Endothelial cell (in vitro differentiated cells): ENCODE measurements around the gene PLK5. TPM values are rescaled to one million over a fixed set of nuclear protein-coding genes. Genes with fewer than 3 reads are reported as not detected.

Experiments
- DNase-seq: peaks from one replicate; pipeline ENCODE4 v3.0.0; 2021; ENCODE audit warnings: low spot score
- H3K27ac Mint-ChIP-seq: one replicate; pipeline ENCODE4 v1.8.0; 2021; ENCODE audit warnings: mixed read lengths, inconsistent platforms; ENCODE audit not compliant: unreplicated experiment
- H3K27me3 Mint-ChIP-seq: one replicate; pipeline ENCODE4 v1.8.0; 2021; ENCODE audit warnings: mild to moderate bottlenecking, moderate library complexity, mixed read lengths, inconsistent platforms; ENCODE audit not compliant: unreplicated experiment
- H3K36me3 Mint-ChIP-seq: one replicate; pipeline ENCODE4 v1.8.0; 2021; ENCODE audit warnings: mild to moderate bottlenecking, low read depth, mixed read lengths, inconsistent platforms; ENCODE audit not compliant: unreplicated experiment
- H3K4me1 Mint-ChIP-seq: one replicate; pipeline ENCODE4 v1.8.0; 2021; ENCODE audit warnings: mild to moderate bottlenecking, mixed read lengths, inconsistent platforms; ENCODE audit not compliant: unreplicated experiment
- H3K4me3 Mint-ChIP-seq: one replicate; pipeline ENCODE4 v1.8.0; 2021; ENCODE audit warnings: mild to moderate bottlenecking, mixed read lengths, inconsistent platforms; ENCODE audit not compliant: unreplicated experiment
- H3K9me3 Mint-ChIP-seq: one replicate; pipeline ENCODE4 v1.8.0; 2021; ENCODE audit warnings: mixed read lengths, inconsistent platforms; ENCODE audit not compliant: unreplicated experiment
- CTCF ChIP-seq: fragments of 200-600 bp; sonication (generic); IDR thresholded peaks from one replicate; pipeline ENCODE4 v1.5.0; 2021; ENCODE audit warnings: antibody characterized with exemption; ENCODE audit not compliant: unreplicated experiment
- total RNA-seq: library from RNA; stranded (reverse); fragmentation: NEBNext Ultra II Directional; extraction: Animal tissue kit (Norgen Biotek cat#: 25700); gene quantifications from one replicate; pipeline ENCODE4 v1.2.1, GENCODE V29; 2021; ENCODE audit not compliant: unreplicated experiment

The PLK5 gene
- total RNA-seq, 1 donor from 2014 or later: 1.1 TPM

GRCh38 chr19:1555487-1556389, 31.9 kb downstream of the PLK5 start:
- no peak for TF ChIP-seq CTCF
- Mint-ChIP-seq H3K9me3 (no peaks in the 10 kb centered on the region), H3K27ac (no peak overlapping the region), H3K4me3 (no peak overlapping the region), H3K4me1 (no peaks in the 10 kb centered on the region), H3K27me3 (peaks cover 9% of the 10 kb centered on the region), H3K36me3 (no peaks in the 10 kb centered on the region)
- DNase-seq: no peak

- no peak for DNase-seq
- no peak overlapping the region for H3K27ac Mint-ChIP-seq
- H3K27me3 Mint-ChIP-seq: peaks cover 9% of the 10 kb centered on the region
- TF ChIP-seq CTCF: no peak
- no peaks in the 10 kb centered on the region for H3K9me3 Mint-ChIP-seq
- no peak overlapping the region for H3K4me3 Mint-ChIP-seq
- no peaks in the 10 kb centered on the region for H3K36me3 Mint-ChIP-seq
- H3K4me1 Mint-ChIP-seq: no peaks in the 10 kb centered on the region
Measured at GRCh38 chr19:1556390-1557070, 32.7 kb downstream of the PLK5 start.

DNA sequence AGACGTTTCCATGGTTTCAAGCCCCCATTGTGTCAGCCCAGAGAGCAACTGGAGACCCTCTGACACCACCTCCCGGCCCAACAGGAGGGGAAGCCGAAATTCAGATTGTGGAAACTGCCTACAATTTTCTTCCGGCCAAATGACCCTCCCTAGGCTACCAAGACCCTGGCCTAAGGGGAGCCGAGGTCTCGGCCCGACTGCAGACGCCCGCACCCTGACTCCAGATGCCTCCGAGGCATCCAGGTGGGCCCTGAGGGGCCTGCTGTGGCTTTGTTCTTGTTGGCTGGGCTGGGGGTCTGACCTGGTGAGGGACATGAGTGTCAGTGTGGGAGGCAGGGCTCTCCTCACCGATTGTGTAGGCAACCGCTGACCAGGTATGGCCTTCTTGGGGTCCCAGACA, 34.7 kb downstream of the PLK5 start:
- H3K4me1 Mint-ChIP-seq: no peaks in the 10 kb centered on the region
- H3K27ac Mint-ChIP-seq: no peak overlapping the region
- no peak overlapping the region for H3K4me3 Mint-ChIP-seq
- H3K9me3 Mint-ChIP-seq: no peaks in the 10 kb centered on the region
- TF ChIP-seq CTCF: no peak
- H3K27me3 Mint-ChIP-seq: peaks cover 9% of the 10 kb centered on the region
- no peaks in the 10 kb centered on the region for H3K36me3 Mint-ChIP-seq
- DNase-seq: no peak

DNA sequence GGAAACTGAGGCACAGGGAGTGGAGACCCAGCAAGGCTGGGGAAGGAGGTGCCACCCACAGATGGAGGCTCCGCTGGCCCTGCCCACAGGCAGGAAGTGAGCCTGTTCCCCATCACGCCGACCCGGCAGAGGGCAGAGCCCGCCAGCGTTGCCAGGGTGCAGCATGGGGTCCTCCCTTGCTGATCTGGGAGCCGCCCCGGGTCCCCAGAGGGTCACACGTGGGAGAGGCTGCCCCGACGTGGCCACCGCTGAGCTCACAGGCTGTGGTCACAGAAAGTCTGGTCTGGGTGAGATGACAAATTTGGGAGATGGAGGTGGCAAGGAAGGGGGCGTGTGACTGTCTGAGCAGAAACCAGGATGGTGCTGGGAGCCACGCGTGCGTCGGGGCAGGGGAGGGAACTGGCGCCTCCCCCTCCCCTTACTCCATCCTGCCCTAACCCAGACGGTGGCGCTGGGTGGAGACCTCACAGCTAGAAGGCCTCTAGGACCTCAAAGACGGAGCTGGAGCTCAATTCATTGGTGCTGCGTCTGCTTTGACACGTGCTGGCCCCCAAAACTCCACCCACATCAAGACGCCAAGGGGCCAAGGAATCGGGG, 36.5 kb downstream of the PLK5 start:
- H3K9me3 Mint-ChIP-seq: no peaks in the 10 kb centered on the region
- DNase-seq: no peak
- H3K36me3 Mint-ChIP-seq: no peaks in the 10 kb centered on the region
- no peak overlapping the region for H3K4me3 Mint-ChIP-seq
- no peak for TF ChIP-seq CTCF
- no peak overlapping the region for H3K27ac Mint-ChIP-seq
- peaks cover 6% of the 10 kb centered on the region for H3K4me1 Mint-ChIP-seq
- H3K27me3 Mint-ChIP-seq: peaks cover 16% of the 10 kb centered on the region
